D721Med (cell line): ENCODE results near the gene SHF.
A peak's percentile ranks its signal among the peaks of the same experiment; 100 is the strongest.

ENCODE experiments used
- DNase-seq: peaks from one replicate; pipeline ENCODE4 v3.0.0; 2011; ENCODE audit warnings: low spot score; ENCODE audit not compliant: insufficient read length
- FAIRE-seq: peaks from 2 replicates; lab custom pipeline; 2011; peaks lifted over from hg19 to GRCh38; lab: Jason Lieb, UNC
- TF ChIP-seq, protein P1 (sequence below): IDR thresholded peaks from 2 replicates; pipeline ENCODE4 v1.5.1; 2012; ENCODE audit warnings: mild to moderate bottlenecking, control low read depth; ENCODE audit not compliant: insufficient read depth; ENCODE audit errors: missing control alignments

Gene SHF

DNA sequence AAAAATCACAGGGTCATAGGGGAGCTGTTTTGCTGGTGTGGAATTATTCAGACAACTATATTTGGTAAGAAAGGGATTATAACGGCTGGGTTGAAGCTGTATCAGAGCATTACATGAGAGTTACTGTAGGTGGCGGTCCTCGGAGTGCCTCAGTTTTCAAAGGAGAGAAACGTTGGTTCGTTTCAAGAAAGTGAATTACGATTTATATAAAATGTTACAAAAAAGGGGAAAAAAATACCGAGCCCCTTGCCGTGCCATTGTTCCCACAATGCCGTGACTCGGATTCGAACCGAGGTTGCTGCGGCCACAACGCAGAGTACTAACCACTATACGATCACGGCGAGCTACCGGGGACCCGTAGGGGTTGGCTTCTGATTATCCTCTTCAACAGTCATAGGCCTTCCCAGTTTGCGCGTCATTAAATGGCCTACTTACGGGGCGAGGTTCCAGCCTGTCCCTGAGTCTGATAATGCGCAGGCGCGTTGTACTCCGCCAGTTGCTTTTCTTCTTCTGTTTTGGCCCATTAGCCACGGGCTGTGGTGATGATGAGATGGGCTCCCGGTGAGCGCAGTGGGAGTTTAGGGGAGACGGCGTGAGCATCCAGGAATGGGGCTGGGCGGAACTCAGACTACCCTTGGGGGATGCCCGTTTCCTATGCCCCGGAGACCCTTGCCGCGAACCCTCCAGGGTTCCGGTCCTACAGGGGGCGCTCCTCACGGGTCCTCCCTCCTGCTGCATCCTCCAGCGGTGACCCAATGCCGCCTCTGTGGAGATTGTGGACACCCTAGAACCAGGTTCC, 10.8 kb upstream of the SHF start:
- FAIRE-seq (no peak), DNase-seq (no peak)
- TF ChIP-seq, protein P1, sequence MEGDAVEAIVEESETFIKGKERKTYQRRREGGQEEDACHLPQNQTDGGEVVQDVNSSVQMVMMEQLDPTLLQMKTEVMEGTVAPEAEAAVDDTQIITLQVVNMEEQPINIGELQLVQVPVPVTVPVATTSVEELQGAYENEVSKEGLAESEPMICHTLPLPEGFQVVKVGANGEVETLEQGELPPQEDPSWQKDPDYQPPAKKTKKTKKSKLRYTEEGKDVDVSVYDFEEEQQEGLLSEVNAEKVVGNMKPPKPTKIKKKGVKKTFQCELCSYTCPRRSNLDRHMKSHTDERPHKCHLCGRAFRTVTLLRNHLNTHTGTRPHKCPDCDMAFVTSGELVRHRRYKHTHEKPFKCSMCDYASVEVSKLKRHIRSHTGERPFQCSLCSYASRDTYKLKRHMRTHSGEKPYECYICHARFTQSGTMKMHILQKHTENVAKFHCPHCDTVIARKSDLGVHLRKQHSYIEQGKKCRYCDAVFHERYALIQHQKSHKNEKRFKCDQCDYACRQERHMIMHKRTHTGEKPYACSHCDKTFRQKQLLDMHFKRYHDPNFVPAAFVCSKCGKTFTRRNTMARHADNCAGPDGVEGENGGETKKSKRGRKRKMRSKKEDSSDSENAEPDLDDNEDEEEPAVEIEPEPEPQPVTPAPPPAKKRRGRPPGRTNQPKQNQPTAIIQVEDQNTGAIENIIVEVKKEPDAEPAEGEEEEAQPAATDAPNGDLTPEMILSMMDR = peak; percentile 65

DNA sequence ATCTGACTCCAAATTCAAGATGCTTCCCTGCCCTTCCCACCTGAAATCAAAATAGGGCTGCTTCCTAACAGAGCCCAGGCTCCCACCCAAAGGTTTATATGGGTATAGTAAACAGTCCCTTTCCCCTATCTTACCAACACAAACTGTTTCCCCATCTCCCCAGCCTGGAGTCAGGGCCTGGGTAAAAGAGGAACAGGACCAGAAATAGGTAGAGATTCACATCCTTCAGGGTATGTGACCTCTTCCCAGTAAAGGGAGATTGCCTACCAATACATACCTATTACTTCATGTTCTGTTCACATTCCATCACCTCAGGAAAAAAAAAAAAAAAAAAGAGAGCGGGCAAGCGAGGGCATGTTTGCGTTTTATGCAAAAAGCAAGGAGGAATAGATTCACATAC, 9.7 kb upstream of the SHF start:
- TF ChIP-seq, protein P1 = no peak
- DNase-seq = no peak
- FAIRE-seq = no peak

GRCh38 chr15:45187578-45187893, 230 bp downstream of the SHF start:
- FAIRE-seq = no peak
- TF ChIP-seq, protein P1 = no peak

GRCh38 chr15:45186771-45187577, 792 bp downstream of the SHF start:
- FAIRE-seq = no peak
- TF ChIP-seq, protein P1 = no peak

More at GRCh38 chr15:45187578-45187893, 230 bp downstream of the SHF start:
- DNase-seq = no peak

DNA sequence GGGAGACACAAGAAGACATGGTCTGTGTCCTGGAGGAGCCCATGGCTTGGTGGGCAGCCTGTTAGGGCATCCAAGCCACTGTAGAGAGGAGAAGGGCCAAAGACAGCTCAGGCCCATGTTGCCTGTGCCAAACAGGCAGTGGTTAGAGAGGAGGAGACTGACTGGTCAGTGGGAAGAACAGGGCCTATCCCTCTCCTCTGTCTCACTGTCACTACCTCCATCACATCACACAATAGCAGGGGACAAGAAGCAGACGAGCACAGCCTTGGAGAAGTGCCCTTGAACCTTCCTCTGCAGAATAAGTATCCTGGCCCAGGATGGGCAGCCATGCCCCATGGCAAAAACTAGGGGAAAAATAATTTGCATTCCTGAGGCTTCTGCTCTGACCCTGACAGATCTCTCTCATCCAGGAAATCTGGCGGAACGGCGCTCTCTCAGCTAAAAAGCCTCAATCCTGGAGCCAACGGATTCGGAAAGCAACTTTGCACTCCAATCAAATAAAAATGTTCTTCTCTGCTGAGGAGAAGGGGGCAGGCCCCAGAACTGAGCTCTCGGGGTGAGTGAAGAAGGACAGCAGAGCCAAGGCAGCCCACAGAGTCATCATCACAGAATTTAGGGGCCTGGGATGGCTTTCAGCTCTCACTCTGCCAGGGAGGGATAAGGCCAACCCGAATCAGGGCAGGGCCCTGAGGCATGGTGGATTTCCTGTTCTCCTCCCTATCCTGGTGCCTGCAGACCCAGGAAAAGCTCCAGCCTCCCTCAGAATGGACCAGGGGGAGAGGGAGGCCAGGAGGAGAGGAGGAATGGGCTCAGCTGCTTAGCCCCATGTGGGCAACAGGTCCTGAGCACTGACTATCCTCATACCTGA, 1.6 kb downstream of the SHF start:
- TF ChIP-seq, protein P1 = no peak
- FAIRE-seq (no peak), DNase-seq (no peak)

More at GRCh38 chr15:45186771-45187577, 792 bp downstream of the SHF start:
- no peak for DNase-seq

DNA sequence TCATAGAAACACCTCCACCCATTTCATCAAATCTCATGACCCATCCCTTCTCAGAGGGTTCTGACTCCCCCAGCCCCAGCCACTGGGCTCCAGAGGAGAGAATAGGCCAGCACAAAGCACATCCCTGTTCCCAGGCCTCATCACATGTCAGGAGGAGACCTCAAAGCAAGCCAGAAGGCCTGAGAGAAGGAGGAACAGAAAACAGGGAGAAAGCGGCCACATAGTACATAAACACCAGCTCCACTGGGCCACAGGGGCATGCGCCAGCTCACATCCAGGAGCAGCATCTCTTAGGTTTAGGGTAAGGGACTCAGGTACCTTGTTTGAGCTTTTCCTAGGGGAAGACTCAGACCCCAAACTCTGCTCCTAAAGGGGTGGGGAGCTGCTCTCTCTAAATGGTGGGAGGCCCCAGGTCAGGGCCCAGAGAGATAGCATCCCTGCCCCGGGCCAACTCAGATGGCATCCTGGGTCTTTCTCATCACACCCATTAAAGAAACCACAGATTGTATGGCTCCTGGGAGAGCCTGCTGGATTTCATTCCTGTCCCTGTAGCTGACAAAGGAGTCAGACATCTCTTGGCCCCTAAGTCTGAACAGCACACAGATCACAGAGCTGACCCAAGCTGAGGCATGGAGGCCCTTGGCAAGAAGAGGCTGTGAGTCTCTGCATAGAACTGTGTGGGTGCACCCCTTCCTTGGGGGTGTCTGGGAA, 2.5 kb downstream of the SHF start:
- FAIRE-seq = no peak
- TF ChIP-seq, protein P1 = no peak
- DNase-seq = no peak
